Head of caudate nucleus (tissue), 42 donors: Measurements from ENCODE around the gene ABCB6.

Experiments used
- DNase-seq, 42 donors: peaks; one replicate each; pipeline versions ENCODE4 v3.0.0 to v3.0.0-alpha.2; 2020 to 2021; ENCODE audit warnings: mixed read lengths in 7 of 42
- intact Hi-C: fragments of 100-400 bp; cut with DNase I; formaldehyde crosslinking; loops from one replicate; pipeline ENCODE4 v1.15.0; 2022

The ABCB6 gene

GRCh38 chr2:219247678-219248642, 29.2 kb upstream of the ABCB6 start:
- intact Hi-C loops, result no loop called here

DNA sequence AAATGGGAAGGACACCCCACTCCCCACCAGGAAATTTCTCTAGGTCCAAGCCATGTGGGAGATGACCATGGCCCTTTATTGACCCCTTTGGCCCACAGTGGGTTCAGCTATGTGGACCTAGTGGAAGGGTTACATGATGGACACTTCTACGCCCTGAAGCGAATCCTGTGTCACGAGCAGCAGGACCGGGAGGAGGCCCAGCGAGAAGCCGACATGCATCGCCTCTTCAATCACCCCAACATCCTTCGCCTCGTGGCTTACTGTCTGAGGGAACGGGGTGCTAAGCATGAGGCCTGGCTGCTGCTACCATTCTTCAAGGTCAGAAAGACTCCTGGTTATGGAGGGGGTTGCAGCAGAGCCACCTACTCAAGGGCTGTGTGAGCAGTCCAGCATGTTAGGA, 27.8 kb upstream of the ABCB6 start:
- no peak for DNase-seq
- intact Hi-C loops, result no loop called here

More at GRCh38 chr2:219247678-219248642, 29.2 kb upstream of the ABCB6 start:
- no peak for DNase-seq

- intact Hi-C loops, result loop anchor here (2.0 kb wide), 1 partner anchor 19 kb away; no protein-coding TSS in a partner anchor
- DNase-seq, result peak in 2 of 42 donors; percentile 14 to 23
Measured at GRCh38 chr2:219245899-219246230, 27.1 kb upstream of the ABCB6 start.

DNA sequence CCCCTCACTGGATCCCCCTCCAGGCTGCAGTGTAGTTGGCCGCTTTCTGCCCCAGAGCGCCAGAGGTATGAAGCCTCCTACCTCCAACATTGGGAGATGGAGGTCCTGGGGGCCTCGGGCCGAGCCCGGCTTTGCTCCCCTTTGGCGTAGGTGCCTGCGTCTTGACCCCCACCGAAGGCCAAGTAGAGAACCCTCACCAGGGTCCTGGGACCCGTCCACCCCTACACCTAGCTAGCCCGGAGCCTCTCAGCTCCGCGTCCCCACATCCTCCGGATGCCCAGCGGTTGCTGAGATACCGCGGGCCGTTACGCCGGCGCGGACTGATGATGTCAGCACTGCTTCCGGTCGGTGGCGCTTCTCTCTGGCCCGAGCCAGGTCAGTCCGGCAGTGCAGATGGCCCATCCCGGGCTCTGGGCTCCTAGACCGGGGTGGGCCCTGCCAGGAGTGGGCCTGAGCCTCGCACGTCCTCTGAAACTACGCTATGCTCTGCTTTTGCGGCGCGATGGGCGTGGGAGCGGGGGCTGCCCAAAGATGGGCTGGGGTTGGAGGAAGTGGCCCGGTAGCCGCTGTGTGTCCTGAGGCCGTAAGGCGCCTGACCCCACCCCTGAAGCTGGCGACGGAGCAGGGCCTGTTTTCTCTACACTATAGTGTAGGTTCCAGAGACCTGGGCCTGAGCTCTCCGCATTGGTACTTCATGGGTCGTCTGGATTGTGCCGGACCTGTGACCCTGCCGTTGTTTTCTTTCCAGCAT, 26.6 kb upstream of the ABCB6 start, which contains the start of the genes GLB1L and STK16:
TSS of gene GLB1L (minus strand) at position 297 of the 751 bp plus-strand sequence. CDS start 1,871 bp downstream, outside the sequence.
TSS of gene STK16 (plus strand) at position 332 of the 751 bp plus-strand sequence. CDS start 521 bp downstream, outside the sequence.
- intact Hi-C loops, result loop anchor here (2.0 kb wide), 1 partner anchor 19 kb away; no protein-coding TSS in a partner anchor

GRCh38 chr2:219244789-219245147, 26.0 kb upstream of the ABCB6 start:
- no peak for DNase-seq
- intact Hi-C loops, result loop anchor here (2.0 kb wide), 1 partner anchor 18 kb away; no protein-coding TSS in a partner anchor

More for the DNA sequence above, 26.6 kb upstream of the ABCB6 start, which contains the start of the genes GLB1L and STK16:
- DNase-seq, result peak; percentile 82 to 98 (median 94)

DNA sequence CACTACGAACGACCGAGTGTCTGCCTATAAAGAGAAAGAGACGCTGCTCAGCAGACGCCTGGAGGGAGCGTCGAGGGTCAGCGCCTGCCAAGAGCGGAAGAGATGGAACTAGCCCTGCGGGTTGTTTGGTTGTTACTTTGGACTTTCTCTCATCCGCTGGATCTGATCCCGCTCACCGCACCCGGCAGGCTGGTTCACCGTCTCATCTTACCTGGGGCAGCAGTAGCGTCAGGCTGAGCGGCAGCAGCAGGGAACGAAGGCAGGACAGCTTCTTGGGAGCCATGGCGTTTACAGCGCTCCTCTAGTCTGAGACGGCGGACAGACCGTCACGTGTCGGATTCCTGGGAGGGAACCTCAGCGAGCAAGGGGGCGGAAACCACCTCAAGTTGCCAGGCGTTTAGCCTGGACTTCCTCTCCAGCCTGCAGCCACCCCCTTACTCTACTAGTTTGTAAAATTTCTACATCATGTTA, 24.6 kb upstream of the ABCB6 start:
- no peak for DNase-seq
- intact Hi-C loops, result no loop called here

DNA sequence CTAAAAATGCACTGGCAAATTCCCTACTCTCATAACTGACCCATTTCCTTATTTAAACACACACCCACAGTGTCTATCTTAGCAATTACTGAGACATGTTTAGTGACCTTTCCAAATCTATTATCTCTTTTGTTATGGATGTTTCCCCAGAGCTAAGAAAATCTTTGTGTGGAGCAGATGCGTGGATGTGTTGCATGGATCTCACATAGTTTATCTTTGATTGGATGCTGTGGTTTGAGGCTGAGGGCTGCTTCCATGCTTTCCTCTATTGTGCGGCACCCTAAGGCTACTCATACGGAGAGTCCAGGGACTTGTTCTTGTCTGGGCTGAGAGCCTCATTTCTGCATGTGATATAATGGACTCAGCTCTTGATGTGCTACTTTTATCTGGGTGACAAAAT, 15.6 kb upstream of the ABCB6 start:
- no peak for DNase-seq
- intact Hi-C loops, result no loop called here

DNA sequence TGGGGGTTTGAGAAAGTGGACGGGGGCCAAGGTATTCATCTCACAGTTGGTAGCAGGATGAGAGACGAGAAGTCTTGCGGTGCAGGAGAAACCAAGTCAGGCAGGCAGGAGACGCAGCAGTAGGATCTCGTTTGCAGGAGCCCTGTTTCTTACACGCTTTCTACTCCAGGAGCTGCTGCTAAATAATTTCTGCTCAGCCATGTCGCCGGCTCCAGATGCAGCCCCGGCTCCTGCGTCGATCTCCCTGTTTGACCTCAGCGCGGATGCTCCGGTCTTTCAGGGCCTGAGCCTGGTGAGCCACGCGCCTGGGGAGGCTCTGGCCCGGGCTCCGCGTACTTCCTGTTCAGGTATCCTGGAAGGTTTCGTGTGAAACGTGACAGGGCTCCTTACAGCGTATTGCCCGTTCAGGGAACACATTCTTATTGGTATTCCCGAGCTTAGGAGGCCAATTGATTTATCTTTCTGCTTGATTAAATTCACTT, 11.3 kb upstream of the ABCB6 start:
- peak in 12 of 42 donors; percentile 20 to 55 (median 37) for DNase-seq

GRCh38 chr2:219229305-219230058, 10.7 kb upstream of the ABCB6 start, which contains the start of the genes ANKZF1 and ATG9A:
ANKZF1 (plus strand) TSS chr2:219229806; CDS start chr2:219230258, 452 bp downstream.
ATG9A (minus strand) TSS chr2:219229636; CDS start chr2:219228024, 1,612 bp downstream.
- intact Hi-C loops, result loop anchor here (5.0 kb wide), 1 partner anchor 68 kb away; no protein-coding TSS in a partner anchor
- peak; percentile 96 to 100 (median 99) for DNase-seq

More for the DNA sequence above, 11.3 kb upstream of the ABCB6 start:
- intact Hi-C loops, result no loop called here

- intact Hi-C loops, result loop anchor here (5.0 kb wide), 1 partner anchor 68 kb away; no protein-coding TSS in a partner anchor
- peak in 1 of 42 donors; percentile 20 for DNase-seq
Measured at GRCh38 chr2:219228911-219229304, 10.2 kb upstream of the ABCB6 start.

DNA sequence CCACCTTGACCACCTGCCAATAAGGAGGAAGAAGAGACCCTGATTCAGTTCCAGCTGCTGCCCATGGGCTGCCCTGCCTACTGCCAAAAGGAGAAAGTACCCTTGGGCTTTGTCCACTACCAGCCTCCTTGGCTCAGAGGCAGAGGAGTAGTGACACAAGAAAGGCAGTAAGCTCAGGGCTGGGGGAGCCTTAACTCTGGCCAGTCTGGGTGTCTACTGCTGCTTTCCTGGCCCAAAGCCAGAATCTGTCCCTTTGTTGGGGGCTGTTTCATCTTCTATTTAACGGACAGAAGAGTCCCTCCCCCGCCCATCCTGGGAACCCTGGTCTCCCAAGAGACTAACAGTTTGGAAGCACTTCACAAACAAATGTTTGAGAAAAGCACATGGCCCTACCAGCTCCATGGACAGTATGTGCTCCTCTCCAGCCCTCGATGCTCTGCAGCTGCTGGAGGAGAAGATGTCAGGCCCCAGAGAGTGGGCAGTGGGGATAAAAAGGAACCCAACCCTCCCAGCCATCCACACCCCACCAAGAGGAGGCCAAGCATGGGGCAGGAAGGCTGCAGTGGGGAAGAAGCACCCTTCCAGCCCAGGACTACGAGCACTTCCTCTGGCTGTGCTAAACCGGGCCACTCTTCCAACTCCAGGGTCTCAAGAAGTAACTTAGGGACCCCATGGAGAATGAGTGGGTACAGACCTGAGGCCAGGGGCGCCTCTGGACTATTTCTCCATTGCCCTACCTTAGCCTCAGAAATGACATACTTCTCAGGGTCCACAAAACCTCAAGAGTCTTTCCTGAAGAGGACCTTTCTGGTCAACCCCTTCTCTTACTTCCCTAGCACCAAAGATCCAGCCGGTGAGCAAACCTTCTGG, 9.5 kb upstream of the ABCB6 start:
- intact Hi-C loops, result loop anchor here (5.0 kb wide), 1 partner anchor 69 kb away; no protein-coding TSS in a partner anchor
- no peak for DNase-seq

DNA sequence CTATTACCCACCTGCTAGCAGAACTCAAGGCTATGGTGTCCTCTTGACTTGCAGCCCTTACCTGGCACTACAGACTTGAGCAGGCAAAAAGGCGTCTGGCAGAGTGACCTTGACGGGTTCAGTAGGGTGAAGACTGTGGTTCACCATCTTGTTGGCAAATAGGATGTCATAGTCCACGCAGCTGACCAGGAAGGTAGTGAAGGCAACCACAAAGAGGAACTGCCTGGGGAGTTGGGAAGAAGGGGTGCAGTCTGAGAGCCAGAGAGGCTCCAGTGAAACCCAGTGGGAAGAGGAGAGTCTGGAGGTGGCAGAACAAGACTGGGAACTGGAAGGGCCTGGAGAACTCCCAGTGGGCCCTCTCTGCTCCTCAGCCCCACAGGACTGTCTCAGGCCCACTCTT, 6.6 kb upstream of the ABCB6 start:
- intact Hi-C loops, result loop anchor here (5.0 kb wide), 1 partner anchor 72 kb away; no protein-coding TSS in a partner anchor

DNA sequence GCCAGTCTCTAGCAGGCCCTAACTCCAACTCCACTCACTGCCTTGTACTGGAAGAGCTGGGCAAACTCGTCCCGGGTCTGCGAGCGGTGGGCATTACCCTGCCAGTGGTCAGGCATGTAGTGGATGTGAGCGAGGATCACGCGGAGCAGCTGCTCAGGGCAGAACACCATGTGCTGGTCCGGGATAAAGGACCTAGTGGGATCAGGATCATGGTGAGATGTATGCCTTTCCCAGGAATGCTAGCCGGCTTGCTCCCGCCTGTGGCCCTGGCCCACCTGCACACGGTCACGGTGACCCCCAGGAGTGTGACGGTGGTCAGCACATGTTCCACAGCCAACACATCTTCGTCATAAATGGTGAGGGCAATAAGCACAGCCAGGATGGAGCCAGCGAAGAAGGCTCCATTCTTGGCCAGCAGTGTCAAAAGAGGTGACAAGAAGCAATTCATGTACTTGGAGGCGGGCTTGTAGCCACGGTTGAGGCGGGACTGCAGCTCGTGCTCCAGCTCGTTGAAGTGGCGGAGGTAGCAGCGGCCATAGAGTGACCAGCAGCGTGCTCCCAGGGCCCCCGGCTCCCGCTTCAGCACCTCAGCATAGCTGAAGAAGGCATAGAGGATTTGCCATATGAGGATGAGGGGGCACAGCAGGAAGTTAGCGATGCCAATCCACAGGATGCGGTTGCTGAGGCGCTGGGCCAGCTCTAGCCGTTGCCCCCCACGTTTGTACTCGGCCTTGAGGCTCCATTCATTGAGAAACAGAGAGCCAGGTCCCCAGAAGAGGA, 5.3 kb upstream of the ABCB6 start:
- no peak for DNase-seq

More for the DNA sequence above, 6.6 kb upstream of the ABCB6 start:
- no peak for DNase-seq

DNA sequence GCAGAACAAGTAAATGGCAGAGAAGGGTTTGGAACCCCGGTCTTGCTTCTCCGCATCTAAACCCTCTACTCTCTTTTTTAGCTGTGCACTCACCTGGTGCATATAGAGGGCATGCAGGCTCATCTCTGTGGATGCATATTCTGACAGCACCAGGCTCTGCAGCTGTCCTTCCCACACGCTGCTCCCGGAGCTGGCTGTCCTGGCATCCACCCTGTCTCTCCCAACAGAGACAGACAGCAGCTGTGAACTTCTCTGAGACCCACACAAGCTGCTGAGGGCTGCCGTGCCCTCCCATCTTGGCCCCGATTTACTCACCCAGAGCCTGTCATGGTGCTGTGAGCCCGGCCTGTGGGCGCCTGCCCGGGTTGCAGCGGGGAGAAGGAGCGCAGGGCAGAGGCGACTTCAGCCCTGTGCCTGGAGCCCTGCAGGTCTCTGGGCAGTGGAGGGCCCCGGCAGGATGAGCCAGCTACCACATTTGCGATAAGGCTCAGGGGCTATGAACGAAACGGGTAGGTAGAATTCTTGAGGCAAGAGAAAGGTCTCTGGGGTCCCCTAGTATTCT, 3.3 kb upstream of the ABCB6 start:
- peak in 20 of 42 donors; percentile 3 to 77 (median 40) for DNase-seq
- intact Hi-C loops, result no loop called here

More for the DNA sequence above, 5.3 kb upstream of the ABCB6 start:
- intact Hi-C loops, result no loop called here

- intact Hi-C loops, result no loop called here
- DNase-seq, result no peak
Measured at GRCh38 chr2:219220652-219221402, 2.1 kb upstream of the ABCB6 start.
